Vagina (tissue), 2 donors: Measurements from ENCODE around the gene PADI3.

Experiments used
- POLR2A ChIP-seq, 2 donors: fragments of 450-650 bp; IDR thresholded peaks; one replicate each; pipeline ENCODE4 v1.6.1; 2017; ENCODE audit warnings: antibody characterized with exemption in 2 of 2, mild to moderate bottlenecking in 2 of 2, moderate library complexity in 2 of 2
- POLR2AphosphoS5 ChIP-seq, 2 donors: sonication (generic); formaldehyde crosslinking; IDR thresholded peaks; one replicate each; pipeline ENCODE4 v1.9.0; 2017; ENCODE audit warnings: antibody characterized with exemption in 2 of 2, mild to moderate bottlenecking in 2 of 2, low read depth in 1 of 2; ENCODE audit not compliant: insufficient read depth in 1 of 2

- TF ChIP-seq POLR2A (IDR thresholded peaks at IDR 0.05) (no peak), POLR2AphosphoS5 (IDR thresholded peaks at IDR 0.05; ENCODE audit: insufficient read depth in 1 of 2, low read depth in 1 of 2) (no peak)
Measured at GRCh38 chr1:17246971-17247370, 1.9 kb upstream of the PADI3 start.
